WTC11 (cell line): ENCODE measurements around the gene TLE3. TPM values are rescaled to one million over a fixed set of nuclear protein-coding genes. Genes with fewer than 3 reads are reported as not detected.

Source experiments
- ATAC-seq: fragments of 200-7000 bp; cut with Tn5 transposase; 2 replicates; pipeline ENCODE4 v1.10.0; 2021; ENCODE audit warnings: mild to moderate bottlenecking, moderate library complexity
- CTCF ChIA-PET: fragments of 300-600 bp; sonication (Branson Sonifier 250); formaldehyde crosslinking; loops from one replicate; lab custom pipeline; 2021; ENCODE audit warnings: antibody characterized with exemption; lab: Charles Lee
- POLR2A ChIA-PET: fragments of 350-600 bp; sonication (Branson Sonifier 250); formaldehyde crosslinking; loops from one replicate; lab custom pipeline; 2021; ENCODE audit warnings: antibody characterized with exemption; lab: Charles Lee
- DNase-seq: peaks from one replicate; pipeline ENCODE4 v3.0.0; 2021; ENCODE audit warnings: low spot score
- H3K27ac Mint-ChIP-seq: 2 replicates; pipeline ENCODE4 v1.8.0; 2021; ENCODE audit warnings: mixed read lengths
- H3K27me3 Mint-ChIP-seq: 2 replicates; pipeline ENCODE4 v1.8.0; 2021; ENCODE audit warnings: low read depth, mild to moderate bottlenecking, moderate library complexity, mixed read lengths
- H3K36me3 Mint-ChIP-seq: 2 replicates; pipeline ENCODE4 v1.8.0; 2021; ENCODE audit warnings: mixed read lengths
- H3K4me1 Mint-ChIP-seq: 2 replicates; pipeline ENCODE4 v1.8.0; 2022; ENCODE audit warnings: mixed read lengths
- H3K4me3 Mint-ChIP-seq: 2 replicates; pipeline ENCODE4 v1.8.0; 2021; ENCODE audit warnings: mild to moderate bottlenecking, moderate library complexity, mixed read lengths
- H3K9me3 Mint-ChIP-seq: 2 replicates; pipeline ENCODE4 v1.8.0; 2021; ENCODE audit warnings: mixed read lengths
- CREB1 ChIP-seq: sonication (generic); formaldehyde crosslinking; IDR thresholded peaks from 2 replicates; pipeline ENCODE4 v1.8.0; 2023; ENCODE audit warnings: mild to moderate bottlenecking, missing genetic modification reagents
- JAZF1 ChIP-seq: fragments of 250-450 bp; sonication (Bioruptor Pico); IDR thresholded peaks from 2 replicates; pipeline ENCODE4 v1.9.0; 2021; ENCODE audit warnings: moderate library complexity, mild to moderate bottlenecking, inconsistent platforms
- JUN ChIP-seq: sonication (generic); formaldehyde crosslinking; IDR thresholded peaks from 2 replicates; pipeline ENCODE4 v1.8.0; 2023; ENCODE audit warnings: mild to moderate bottlenecking, missing genetic modification reagents
- MXD4 ChIP-seq: fragments of 250-450 bp; sonication (Bioruptor Pico); IDR thresholded peaks from 2 replicates; pipeline ENCODE4 v1.8.0; 2021; ENCODE audit warnings: mild to moderate bottlenecking, moderate library complexity, borderline replicate concordance
- PREB ChIP-seq: sonication (generic); formaldehyde crosslinking; IDR thresholded peaks from 2 replicates; pipeline ENCODE4 v1.8.1; 2022; ENCODE audit warnings: mild to moderate bottlenecking, missing genetic modification reagents, moderate library complexity, borderline replicate concordance
- PRRX2 ChIP-seq: fragments of 250-450 bp; sonication (Bioruptor Pico); IDR thresholded peaks from 2 replicates; pipeline ENCODE4 v1.8.0; 2021; ENCODE audit warnings: mild to moderate bottlenecking
- SMAD3 ChIP-seq: sonication (generic); formaldehyde crosslinking; IDR thresholded peaks from 2 replicates; pipeline ENCODE4 v1.8.0; 2022; ENCODE audit warnings: missing genetic modification reagents, mild to moderate bottlenecking, borderline replicate concordance
- SP1 ChIP-seq: sonication (generic); formaldehyde crosslinking; conservative IDR thresholded peaks from 2 replicates; pipeline ENCODE4 v1.8.1; 2022; ENCODE audit warnings: missing genetic modification reagents
- USF2 ChIP-seq: sonication (generic); formaldehyde crosslinking; IDR thresholded peaks from 2 replicates; pipeline ENCODE4 v1.8.1; 2023; ENCODE audit warnings: mild to moderate bottlenecking, missing genetic modification reagents, moderate library complexity
- ZNF423 ChIP-seq: fragments of 250-450 bp; sonication (Bioruptor Pico); IDR thresholded peaks from 2 replicates; pipeline ENCODE4 v2.1.2; 2022; ENCODE audit warnings: mild to moderate bottlenecking, moderate library complexity
- ZNF532 ChIP-seq: fragments of 250-450 bp; sonication (Bioruptor Pico); IDR thresholded peaks from 2 replicates; pipeline ENCODE4 v1.9.0; 2021; ENCODE audit warnings: mild to moderate bottlenecking, borderline replicate concordance
- ZNF671 ChIP-seq: fragments of 250-450 bp; sonication (Bioruptor Pico); IDR thresholded peaks from 2 replicates; pipeline ENCODE4 v1.8.0; 2021; ENCODE audit warnings: mild to moderate bottlenecking
- microRNA-seq: library from miRNA; unstranded; fragments of <30 nt; microRNA quantifications from one replicate; pipeline ENCODE4 v1.2.0, GENCODE V29; 2022; ENCODE audit warnings: borderline number of aligned reads
- total RNA-seq: library from RNA; stranded (reverse); gene quantifications from 3 replicates; pipeline ENCODE4 v1.2.3, GENCODE V29; 2021
- TF ChIP-seq, protein P1 (sequence below): fragments of 250-450 bp; sonication (Bioruptor Pico); conservative IDR thresholded peaks from 2 replicates; pipeline ENCODE4 v1.9.0; 2021; ENCODE audit warnings: mild to moderate bottlenecking
- TF ChIP-seq, protein P2 (sequence below): sonication (generic); formaldehyde crosslinking; IDR thresholded peaks from 2 replicates; pipeline ENCODE4 v1.8.1; 2022; ENCODE audit warnings: mild to moderate bottlenecking, moderate library complexity, missing genetic modification reagents

TLE3 gene
- total RNA-seq, 1 experiment from 2014 or later: 78.7 TPM

DNA sequence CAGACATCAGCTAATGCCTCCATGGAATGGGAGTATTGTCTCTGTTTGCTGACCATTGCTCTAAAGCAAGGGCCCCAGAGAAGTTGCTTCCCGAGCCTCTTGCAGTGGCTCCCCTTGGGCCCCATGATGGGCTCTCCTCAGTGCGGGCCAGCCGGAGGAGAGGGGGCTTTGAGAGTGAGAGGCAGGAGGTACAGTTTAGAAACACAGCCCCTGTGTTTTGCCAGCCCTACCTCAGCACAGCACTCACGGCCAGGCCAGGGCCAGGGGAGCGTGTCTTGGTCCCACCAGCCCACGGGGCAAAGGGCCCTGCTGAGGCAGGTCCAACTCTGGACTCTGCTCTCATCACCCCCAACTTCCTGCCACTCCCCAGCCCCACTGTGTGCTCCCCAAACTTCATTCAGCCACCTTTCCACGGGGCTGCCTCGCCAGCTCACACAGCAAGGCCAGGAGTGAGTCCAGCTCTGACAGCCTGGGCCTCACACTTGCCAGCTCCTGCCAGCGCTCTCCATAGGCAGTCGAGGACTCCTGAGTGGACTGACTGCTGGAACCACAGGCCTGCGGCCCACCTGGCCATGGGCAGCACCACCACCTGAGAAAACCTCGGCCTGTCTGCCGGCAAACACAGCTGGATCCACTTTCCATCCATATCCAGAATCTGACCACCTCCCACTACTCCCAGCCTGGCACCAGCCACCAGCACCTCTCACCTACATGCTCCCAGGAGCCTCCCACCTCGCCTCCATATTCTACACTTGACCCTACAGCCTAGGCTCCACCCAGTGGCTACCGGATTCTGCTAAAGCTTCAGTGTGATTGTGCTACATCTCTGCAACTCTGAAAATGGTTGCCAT lies 99.0 kb downstream of the TLE3 start:
- ATAC-seq (no peak), DNase-seq (no peak)
- Mint-ChIP-seq H3K27me3 (no peaks in the 10 kb centered on the region), H3K4me3 (no peak overlapping the region), H3K36me3 (peaks cover 14% of the 10 kb centered on the region), H3K27ac (no peak overlapping the region), H3K9me3 (peaks cover 15% of the 10 kb centered on the region), H3K4me1 (peaks cover 5% of the 10 kb centered on the region)
- POLR2A ChIA-PET: no interaction called here
- CTCF ChIA-PET: no interaction called here
- TF ChIP-seq, protein P1, sequence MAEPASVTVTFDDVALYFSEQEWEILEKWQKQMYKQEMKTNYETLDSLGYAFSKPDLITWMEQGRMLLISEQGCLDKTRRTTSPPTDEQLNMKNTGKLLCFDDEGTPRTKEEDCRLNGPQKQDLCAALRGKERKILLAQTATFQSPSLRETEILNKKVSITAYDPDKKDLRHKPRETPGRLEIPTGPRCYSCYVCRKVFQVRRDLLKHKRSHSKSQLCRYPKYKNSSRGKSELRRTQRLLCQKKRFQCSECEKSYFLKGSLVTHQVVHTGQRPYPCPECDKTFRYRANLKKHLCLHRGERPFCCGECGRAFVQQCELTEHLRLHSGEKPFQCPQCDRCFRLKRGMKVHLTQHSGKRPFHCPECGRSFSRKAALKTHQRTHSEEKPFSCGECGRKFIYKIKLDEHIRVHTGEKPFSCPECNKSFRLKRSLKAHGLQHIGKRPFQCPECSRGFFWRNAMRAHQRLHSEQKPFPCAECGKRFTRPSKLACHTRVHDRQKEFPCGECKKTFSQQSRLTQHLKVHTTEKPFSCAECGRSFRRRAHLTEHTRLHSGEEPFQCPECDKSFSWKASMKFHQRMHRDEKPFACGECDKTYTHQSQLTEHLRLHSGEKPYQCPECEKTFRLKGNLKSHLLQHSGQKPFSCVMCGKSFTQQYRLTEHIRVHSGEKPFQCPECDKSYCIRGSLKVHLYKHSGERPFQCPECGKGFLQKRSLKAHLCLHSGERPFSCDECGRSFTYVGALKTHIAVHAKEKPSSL (CRISPR knock-in tag): no peak
- no peak for TF ChIP-seq JAZF1 (CRISPR knock-in tag)

- ChIA-PET CTCF (no interaction called here), POLR2A (interaction anchor here (0.7 kb wide), 1 partner anchor 84 kb away, joined by 5 read pairs; no protein-coding TSS in a partner anchor)
- H3K36me3 Mint-ChIP-seq: peaks cover 7% of the 10 kb centered on the region
- no peak overlapping the region for H3K4me3 Mint-ChIP-seq
- H3K27me3 Mint-ChIP-seq: no peaks in the 10 kb centered on the region
- DNase-seq: no peak
- H3K27ac Mint-ChIP-seq: no peak overlapping the region
- peaks cover 5% of the 10 kb centered on the region for H3K4me1 Mint-ChIP-seq
- H3K9me3 Mint-ChIP-seq: peaks cover 7% of the 10 kb centered on the region
- no peak for TF ChIP-seq PREB (CRISPR knock-in tag)
- TF ChIP-seq MXD4 (CRISPR knock-in tag): no peak
- no peak for TF ChIP-seq CREB1 (CRISPR knock-in tag)
- no peak for TF ChIP-seq USF2 (CRISPR knock-in tag)
- TF ChIP-seq ZNF532 (CRISPR knock-in tag): no peak
- TF ChIP-seq SMAD3 (CRISPR knock-in tag): no peak
- TF ChIP-seq ZNF671 (CRISPR knock-in tag): no peak
- TF ChIP-seq PRRX2 (CRISPR knock-in tag): no peak
- no peak for TF ChIP-seq ZNF423 (CRISPR knock-in tag)
- no peak for TF ChIP-seq SP1 (CRISPR knock-in tag)
- TF ChIP-seq, protein P2, sequence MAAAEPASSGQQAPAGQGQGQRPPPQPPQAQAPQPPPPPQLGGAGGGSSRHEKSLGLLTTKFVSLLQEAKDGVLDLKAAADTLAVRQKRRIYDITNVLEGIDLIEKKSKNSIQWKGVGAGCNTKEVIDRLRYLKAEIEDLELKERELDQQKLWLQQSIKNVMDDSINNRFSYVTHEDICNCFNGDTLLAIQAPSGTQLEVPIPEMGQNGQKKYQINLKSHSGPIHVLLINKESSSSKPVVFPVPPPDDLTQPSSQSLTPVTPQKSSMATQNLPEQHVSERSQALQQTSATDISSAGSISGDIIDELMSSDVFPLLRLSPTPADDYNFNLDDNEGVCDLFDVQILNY (CRISPR knock-in tag): no peak
- TF ChIP-seq JUN (CRISPR knock-in tag): no peak
- no peak for ATAC-seq
These were observed 99.9 kb downstream of the TLE3 start for GRCh38 chr15:69997813-69998212.

Small RNA genes within 50 kb of the gene (microRNA-seq; reads per million reads assigned to microRNA genes)
- 62.5 reads per million, percentile 55 among the genes with 10 or more reads in this experiment for gene MIR629
